ENCODE data around the gene CCDC187. TPM values are rescaled to one million over a fixed set of nuclear protein-coding genes. Genes with fewer than 3 reads are reported as not detected.

The CCDC187 gene
- total and polyA plus RNA-seq, 2 of the 8 experiments (the other 6 are each of a cell fraction or from before 2014, with no cell fraction given), result 0.02 TPM; not detected in 1

DNA sequence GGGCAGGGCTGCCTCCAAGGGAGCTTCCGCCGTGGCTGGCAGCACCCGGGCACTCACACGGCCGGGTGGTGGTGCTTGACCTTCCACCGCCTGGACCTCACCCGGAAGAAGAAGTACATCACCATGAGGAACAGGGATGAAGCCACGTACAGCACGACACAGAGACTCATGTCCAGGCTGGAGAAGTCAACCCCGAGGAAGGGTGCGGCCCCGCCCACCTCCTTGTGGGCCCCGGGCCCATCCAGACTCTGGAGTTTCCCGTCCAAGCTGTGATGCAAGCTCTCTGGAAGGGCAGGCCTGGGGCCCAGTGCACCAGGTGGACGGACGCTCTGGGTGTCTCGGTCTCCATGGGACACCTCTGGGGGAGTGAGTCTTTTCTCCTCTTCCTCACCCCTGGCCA, 95.2 kb downstream of the CCDC187 start (continued):
- no peak for TF ChIP-seq CREB1 (IDR thresholded peaks at IDR 0.05)
- no peak for TF ChIP-seq JUN (IDR thresholded peaks at IDR 0.05; ENCODE audit: low read depth, low read length)
- no peak for TF ChIP-seq TAF7 (optimal IDR thresholded peaks at IDR 0.05; ENCODE audit: borderline replicate concordance, low read depth, low read length)
